GM12891 (cell line): ENCODE results near the gene ZNF407.
A peak's percentile ranks its signal among the peaks of the same experiment; 100 is the strongest.

ENCODE experiments used
- DNase-seq: peaks from one replicate; pipeline ENCODE4 v3.0.0; 2011; ENCODE audit warnings: low spot score; ENCODE audit not compliant: insufficient read length
- FAIRE-seq: peaks from 2 replicates; lab custom pipeline; 2011; peaks lifted over from hg19 to GRCh38; lab: Jason Lieb, UNC
- PAX5 ChIP-seq: IDR thresholded peaks from 2 replicates; pipeline ENCODE4 v1.6.1; 2011; ENCODE audit warnings: low read length, moderate library complexity, mild to moderate bottlenecking; ENCODE audit not compliant: insufficient read depth, severe bottlenecking
- POLR2A ChIP-seq: IDR thresholded peaks from 2 replicates; pipeline ENCODE4 v1.6.1; 2011; ENCODE audit warnings: low read depth, low read length, control low read depth
- POLR2AphosphoS5 ChIP-seq: IDR thresholded peaks from 2 replicates; pipeline ENCODE4 v1.6.1; 2011; ENCODE audit warnings: low read depth, low read length, control low read depth
- POU2F2 ChIP-seq: IDR thresholded peaks from 2 replicates; pipeline ENCODE4 v1.6.1; 2011; ENCODE audit warnings: low read depth, mild to moderate bottlenecking, control low read depth, low read length, moderate library complexity
- SPI1 ChIP-seq: IDR thresholded peaks from 2 replicates; pipeline ENCODE4 v1.6.1; 2011; ENCODE audit warnings: low read depth, low read length, control low read depth
- TAF1 ChIP-seq: IDR thresholded peaks from 2 replicates; pipeline ENCODE4 v1.6.1; 2011; ENCODE audit warnings: low read depth, low read length, control low read depth

ZNF407 gene

DNA sequence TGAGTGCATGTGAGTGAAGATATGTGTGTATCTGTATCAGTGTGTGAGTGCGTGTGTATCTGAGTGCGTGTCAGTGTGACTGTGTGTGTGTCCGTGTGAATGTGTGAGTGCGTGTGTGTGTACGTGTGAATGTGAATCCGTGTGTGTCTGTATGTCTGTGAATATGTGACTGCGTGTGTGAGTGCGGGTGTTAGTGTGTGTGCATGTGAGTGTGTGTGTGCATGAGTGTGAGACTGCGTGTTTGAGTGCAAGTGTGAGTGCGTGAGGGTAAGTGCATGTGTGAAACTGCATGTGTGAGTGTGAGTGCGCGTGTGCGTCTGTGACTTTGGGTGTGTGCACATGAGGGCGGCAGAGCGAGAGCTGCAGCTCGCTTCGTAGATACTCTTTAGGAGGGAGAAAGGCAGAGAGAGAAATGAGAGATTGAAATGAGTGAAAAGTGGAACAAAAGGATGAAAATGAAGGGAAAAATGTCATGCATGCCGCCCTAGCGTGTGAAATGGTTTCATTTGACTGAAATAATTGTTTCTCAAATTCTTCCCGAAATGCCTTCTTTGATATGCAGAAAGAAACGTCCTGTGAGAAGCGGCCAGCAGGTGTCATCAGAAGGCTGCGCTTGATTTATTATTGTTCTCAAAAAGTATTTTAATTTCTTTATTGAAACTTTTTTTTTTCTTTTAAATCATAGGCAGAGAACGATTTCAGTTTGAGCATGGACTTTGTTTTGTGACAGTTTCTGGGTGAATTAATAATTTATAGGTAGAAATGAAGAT is 25.6 kb downstream of the ZNF407 start:
- DNase-seq, result no peak
- no peak for TF ChIP-seq SPI1
- peak; percentile 87 for FAIRE-seq

DNA sequence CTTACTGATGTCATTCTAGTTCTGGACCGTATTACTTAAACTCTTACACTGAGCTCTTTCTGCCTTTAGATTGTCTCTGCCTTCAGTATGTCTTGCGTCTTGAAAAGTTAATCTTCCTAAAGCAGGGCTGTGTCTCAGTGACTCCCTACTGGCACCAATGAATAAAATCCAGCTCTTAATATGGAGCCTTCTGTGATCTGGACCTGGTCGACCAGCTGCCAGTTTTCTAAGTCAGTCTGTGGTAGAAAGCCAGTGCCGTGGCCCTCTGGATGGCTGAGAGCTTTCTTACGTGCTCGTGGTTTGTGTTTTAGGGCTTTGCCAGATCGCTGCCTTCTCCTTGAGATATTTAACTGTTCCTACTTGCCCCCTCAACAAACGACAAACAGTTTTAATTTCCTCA is 26.8 kb downstream of the ZNF407 start:
- TF ChIP-seq PAX5, result no peak
- TF ChIP-seq POU2F2, result no peak
- TF ChIP-seq SPI1, result no peak
- TF ChIP-seq POLR2AphosphoS5, result no peak
- TF ChIP-seq POLR2A, result no peak
- FAIRE-seq, result no peak

DNA sequence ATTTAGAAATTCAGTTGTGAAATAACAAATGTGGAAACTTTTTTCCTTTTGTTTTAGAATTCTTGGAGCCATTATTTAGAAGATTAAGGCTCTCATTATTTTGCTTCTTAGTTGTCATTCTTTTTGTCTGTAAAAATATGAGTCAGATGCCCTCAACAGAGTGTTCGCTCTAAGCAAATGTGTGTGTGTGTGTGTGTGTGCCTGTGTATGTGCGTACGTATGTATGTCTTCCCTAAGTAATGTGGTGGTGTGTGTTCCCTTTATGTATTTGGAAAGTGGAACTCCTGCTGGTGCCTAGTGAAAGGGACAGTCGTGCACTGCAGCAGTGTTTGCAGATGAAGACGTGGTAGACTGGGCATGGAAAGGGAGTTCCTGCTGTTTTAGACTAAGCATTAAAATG is 27.5 kb downstream of the ZNF407 start:
- DNase-seq, result no peak
- TF ChIP-seq POU2F2 (no peak), POLR2A (no peak), SPI1 (no peak), PAX5 (no peak), TAF1 (no peak), POLR2AphosphoS5 (no peak)
- FAIRE-seq, result peak; percentile 59

More for the DNA sequence above, 26.8 kb downstream of the ZNF407 start:
- no peak for DNase-seq

DNA sequence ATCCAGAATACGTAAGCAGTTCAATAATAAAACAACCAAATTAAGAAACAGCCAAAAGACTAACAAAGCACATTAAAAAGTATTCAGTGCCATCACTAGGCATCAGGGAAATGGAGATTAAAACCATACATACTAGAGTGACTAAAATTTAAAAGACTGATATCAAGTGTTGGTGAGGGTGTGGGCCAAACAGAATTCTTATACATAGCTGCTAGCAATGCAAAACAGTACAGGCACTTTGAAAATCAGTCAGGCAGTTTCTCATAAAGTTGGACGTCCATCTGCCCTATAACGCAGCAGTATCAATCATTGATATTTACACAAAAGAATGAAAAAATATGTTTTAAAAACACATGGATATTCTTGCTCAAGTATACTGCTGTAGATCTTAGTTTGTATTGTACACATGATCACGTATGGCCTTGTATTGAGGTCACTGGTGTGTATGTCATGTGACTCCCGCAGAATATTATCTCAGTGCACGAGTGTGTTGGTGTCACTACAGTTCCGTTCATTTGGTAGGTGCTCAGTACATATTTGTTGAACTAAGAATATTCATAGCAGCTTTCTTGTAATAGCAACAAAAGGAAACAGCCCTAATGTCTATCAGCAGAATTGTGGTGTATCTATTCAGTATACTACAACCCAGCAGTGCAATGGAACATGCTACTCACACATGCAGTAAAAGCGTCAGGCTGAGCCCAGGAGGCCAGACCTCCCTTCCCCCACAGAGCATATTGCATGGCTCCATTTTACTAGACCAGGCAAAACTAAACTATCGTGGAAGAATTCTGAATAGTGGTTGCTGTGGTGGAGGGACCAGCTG is 28.6 kb downstream of the ZNF407 start:
- FAIRE-seq, result no peak
- TF ChIP-seq SPI1 (no peak), POLR2AphosphoS5 (no peak), POLR2A (no peak), TAF1 (no peak), POU2F2 (no peak), PAX5 (no peak)
- no peak for DNase-seq

DNA sequence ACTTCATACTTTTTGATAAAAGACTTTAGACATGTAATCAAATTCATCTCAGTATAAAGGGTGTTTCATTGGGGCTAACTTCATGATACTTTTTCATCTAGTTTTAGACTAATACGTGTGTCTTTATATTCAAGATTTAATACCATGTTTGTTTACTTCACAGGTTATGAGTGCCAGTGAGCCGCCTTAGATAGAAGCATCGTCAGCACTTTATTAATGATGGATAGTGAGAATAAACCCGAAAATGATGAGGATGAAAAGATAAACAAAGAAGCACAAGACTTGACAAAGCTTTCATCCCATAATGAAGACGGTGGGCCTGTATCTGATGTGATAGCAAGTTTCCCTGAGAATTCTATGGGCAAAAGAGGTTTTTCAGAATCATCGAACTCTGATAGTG is 33.1 kb downstream of the ZNF407 start:
- DNase-seq, result no peak
- no peak for FAIRE-seq
- TF ChIP-seq TAF1, result no peak
- TF ChIP-seq SPI1, result no peak
- TF ChIP-seq POLR2A, result no peak
- TF ChIP-seq POU2F2, result no peak
- TF ChIP-seq POLR2AphosphoS5, result no peak
- TF ChIP-seq PAX5, result no peak

DNA sequence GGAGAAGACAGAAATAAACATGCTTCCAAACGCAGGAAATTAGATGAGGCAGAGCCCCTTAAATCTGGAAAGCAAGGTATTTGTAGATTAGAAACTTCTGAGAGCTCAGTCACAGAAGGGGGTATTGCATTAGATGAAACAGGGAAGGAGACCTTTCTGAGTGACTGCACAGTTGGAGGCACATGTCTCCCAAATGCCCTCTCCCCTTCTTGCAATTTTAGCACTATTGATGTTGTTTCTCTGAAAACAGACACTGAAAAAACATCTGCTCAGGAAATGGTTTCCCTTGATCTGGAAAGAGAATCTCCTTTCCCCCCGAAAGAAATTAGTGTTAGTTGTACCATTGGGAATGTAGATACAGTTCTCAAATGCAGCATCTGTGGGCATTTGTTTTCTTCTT is 33.5 kb downstream of the ZNF407 start:
- TF ChIP-seq TAF1, result no peak
- no peak for TF ChIP-seq PAX5
- TF ChIP-seq POU2F2, result no peak
- TF ChIP-seq POLR2A, result no peak
- no peak for TF ChIP-seq SPI1
- no peak for FAIRE-seq
- DNase-seq, result no peak

DNA sequence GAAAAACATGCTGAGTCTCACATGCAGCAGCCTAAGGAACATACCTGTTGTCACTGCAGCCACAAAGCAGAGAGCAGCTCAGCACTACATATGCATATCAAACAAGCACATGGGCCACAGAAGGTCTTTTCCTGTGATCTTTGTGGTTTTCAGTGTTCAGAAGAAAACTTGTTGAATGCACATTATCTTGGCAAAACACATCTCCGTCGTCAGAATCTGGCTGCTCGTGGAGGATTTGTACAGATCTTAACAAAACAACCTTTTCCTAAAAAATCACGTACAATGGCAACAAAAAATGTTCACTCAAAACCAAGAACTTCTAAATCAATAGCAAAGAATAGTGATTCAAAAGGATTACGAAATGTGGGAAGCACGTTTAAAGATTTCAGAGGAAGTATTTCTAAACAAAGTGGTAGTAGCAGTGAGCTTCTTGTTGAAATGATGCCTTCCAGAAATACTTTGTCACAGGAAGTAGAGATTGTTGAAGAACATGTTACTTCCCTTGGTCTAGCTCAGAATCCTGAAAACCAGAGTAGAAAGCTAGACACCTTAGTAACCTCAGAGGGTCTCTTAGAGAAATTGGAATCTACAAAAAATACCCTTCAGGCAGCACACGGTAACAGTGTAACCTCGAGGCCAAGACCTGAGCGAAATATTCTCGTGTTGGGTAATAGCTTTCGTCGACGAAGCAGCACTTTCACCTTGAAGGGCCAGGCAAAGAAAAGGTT is 34.1 kb downstream of the ZNF407 start:
- FAIRE-seq, result no peak
- TF ChIP-seq POLR2A (no peak), POU2F2 (no peak), PAX5 (no peak), SPI1 (no peak), POLR2AphosphoS5 (no peak), TAF1 (no peak)
- no peak for DNase-seq

DNA sequence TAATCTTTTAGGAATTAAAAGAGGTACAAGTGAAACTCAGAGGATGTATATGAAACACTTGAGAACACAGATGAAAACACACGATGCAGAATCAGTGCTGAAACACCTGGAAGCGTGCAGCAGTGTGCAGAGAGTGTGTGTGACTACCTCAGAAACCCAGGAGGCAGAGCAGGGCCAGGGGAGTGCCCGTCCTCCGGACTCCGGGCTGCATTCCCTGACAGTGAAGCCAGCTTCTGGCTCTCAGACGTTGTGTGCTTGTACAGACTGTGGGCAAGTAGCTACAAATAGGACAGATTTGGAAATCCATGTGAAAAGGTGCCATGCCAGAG is 34.6 kb downstream of the ZNF407 start:
- TF ChIP-seq TAF1, result no peak
- TF ChIP-seq SPI1, result no peak
- TF ChIP-seq POLR2AphosphoS5, result no peak
- TF ChIP-seq POU2F2, result no peak
- no peak for TF ChIP-seq PAX5
- TF ChIP-seq POLR2A, result no peak
- DNase-seq, result no peak
- no peak for FAIRE-seq

DNA sequence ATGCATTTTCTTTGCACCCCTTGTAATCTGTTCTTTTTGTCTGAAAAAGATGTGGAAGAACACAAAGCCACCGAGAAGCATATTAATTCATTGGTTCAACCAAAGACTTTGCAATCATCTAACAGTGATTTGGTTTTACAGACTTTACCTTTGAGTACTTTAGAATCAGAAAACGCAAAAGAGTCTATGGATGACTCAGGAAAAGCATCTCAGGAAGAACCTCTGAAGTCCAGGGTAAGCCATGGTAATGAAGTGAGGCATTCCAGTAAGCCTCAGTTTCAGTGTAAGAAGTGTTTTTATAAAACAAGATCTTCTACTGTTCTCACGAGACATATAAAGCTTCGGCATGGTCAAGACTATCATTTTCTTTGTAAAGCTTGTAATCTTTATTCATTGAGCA is 35.2 kb downstream of the ZNF407 start:
- no peak for TF ChIP-seq POLR2AphosphoS5
- no peak for TF ChIP-seq POU2F2
- TF ChIP-seq POLR2A, result no peak
- TF ChIP-seq SPI1, result no peak
- TF ChIP-seq PAX5, result no peak
- no peak for TF ChIP-seq TAF1
- no peak for DNase-seq
- FAIRE-seq, result no peak
